NCI-H1092 treated with DMSO at 0.1 percent for 48 hours (cell line): ENCODE results near the gene CDK14.

ENCODE experiments used
- DNase-seq: peaks from one replicate; lab custom pipeline; 2025; lab: John Stamatoyannopoulos, UW

Gene CDK14

GRCh38 chr7:90951986-90952954 is 356.1 kb downstream of the CDK14 start:
- peak; percentile 72 for DNase-seq

DNA sequence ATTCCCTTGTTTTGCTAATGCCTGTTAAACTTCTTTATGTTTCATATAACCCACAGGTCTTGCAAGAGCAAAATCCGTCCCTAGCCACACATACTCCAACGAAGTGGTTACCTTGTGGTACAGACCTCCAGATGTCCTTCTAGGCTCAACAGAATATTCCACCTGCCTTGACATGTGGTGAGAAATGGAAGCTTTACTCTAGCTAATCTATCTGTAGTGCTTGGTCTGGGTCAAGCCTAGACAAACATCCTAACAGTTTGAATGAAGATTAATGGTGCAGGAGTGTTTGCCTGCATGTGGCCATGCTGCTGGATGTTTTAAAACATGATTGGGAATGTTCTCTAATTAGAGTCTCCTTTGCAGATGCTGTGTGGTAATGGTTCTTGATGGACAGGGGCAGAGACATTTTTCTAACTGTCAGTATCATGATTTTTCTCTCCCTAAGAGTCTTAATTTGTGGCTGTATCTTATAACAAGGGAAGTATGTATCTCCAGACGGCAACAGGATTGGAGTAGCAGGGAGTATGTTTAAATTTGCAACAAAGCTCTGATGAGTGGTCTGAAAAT is 359.6 kb downstream of the CDK14 start:
- peak; percentile 98 for DNase-seq

GRCh38 chr7:90957883-90958282 is 361.8 kb downstream of the CDK14 start:
- DNase-seq, result peak; percentile 74

DNA sequence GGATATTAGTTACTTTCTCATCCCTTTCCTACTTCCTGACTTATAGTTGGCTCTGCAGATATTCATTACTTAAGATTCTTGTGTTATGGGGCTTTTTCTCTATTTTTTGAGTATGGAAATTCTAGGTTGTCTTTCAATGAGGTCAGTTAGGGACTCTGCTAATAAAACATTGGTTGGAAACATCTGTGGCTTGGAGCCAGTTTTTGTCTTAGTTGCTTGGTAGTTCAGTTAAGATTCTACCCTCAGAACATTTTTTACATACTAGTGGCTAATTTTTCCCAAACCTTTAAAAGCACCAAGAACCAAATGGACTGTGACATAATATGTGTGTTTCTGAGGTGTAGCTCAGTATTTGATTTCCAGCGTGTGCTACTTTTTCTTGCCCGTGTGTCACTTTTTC is 362.5 kb downstream of the CDK14 start:
- no peak for DNase-seq

GRCh38 chr7:90961037-90961725 is 365.1 kb downstream of the CDK14 start:
- no peak for DNase-seq

- DNase-seq, result no peak
Measured at GRCh38 chr7:90965211-90965610, 369.1 kb downstream of the CDK14 start.

DNA sequence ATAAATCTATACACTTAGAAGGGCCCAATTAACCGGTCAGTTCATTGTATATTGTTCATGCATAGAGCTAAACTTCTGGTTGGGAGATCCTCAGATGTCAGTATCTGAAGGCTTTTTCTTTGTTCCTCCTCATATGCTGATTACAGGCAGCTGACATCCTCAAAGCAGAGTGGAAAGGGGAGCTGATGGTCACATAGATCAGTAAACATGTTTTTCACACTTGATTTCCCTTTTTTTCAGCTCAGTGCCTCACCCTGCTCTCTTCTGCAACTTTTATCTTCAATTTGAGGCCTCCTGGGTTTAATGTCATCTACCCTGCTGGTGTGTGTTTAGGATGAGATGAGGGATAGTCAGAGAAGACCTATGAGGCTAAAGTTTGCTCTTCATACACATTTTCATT is 370.2 kb downstream of the CDK14 start:
- DNase-seq, result no peak

- DNase-seq, result no peak
Measured at GRCh38 chr7:90968871-90969270, 372.8 kb downstream of the CDK14 start.

- DNase-seq, result no peak
Measured at GRCh38 chr7:90972906-90973550, 376.9 kb downstream of the CDK14 start.

- no peak for DNase-seq
Measured at GRCh38 chr7:90977056-90977455, 380.9 kb downstream of the CDK14 start.

GRCh38 chr7:90980545-90980944 is 384.4 kb downstream of the CDK14 start:
- no peak for DNase-seq

- no peak for DNase-seq
Measured at GRCh38 chr7:90982228-90982627, 386.1 kb downstream of the CDK14 start.

DNA sequence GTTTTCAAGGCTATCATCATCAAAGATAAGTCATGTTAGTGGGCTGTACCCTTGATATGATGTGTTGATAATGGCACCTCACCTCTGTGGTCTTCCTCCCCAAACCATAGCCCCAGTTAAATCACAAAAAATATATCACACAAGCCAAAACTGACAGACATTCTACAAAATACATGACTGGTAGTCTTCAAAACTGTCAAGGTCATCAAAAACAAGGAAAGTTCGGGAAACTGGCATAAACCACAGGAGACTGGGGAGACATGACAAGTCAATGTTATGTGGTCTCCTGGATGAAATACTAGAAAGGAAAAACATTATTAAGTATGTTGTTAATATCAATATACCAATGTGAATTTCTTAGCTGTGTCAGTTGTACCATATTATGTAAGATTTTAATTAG is 388.6 kb downstream of the CDK14 start:
- DNase-seq, result no peak

GRCh38 chr7:90988516-90988915 is 392.4 kb downstream of the CDK14 start:
- DNase-seq, result peak; percentile 95

- peak; percentile 80 for DNase-seq
Measured at GRCh38 chr7:90988996-90989765, 393.1 kb downstream of the CDK14 start.

DNA sequence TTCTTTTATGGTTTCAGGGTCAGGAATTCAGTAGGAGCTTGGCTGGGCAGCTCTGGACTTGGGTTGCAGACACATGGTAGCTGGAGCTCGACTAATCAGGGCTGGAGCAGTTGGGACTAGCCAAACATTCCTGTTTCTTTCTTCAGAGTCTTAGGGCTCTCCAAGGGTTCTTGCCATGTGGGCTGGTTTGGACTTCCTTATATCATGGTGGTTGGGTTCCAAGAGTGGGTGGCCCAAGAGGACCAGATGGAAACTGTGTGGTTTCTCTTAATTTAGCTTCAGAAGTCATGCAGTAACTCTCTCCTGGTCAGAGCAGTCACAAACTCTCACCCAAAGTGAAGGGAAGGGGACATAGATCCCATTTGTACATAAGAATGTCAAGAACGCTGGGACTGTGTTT is 398.0 kb downstream of the CDK14 start:
- no peak for DNase-seq

GRCh38 chr7:90994601-90995000 is 398.5 kb downstream of the CDK14 start:
- DNase-seq, result no peak

GRCh38 chr7:90995996-90996395 is 399.9 kb downstream of the CDK14 start:
- DNase-seq, result no peak

DNA sequence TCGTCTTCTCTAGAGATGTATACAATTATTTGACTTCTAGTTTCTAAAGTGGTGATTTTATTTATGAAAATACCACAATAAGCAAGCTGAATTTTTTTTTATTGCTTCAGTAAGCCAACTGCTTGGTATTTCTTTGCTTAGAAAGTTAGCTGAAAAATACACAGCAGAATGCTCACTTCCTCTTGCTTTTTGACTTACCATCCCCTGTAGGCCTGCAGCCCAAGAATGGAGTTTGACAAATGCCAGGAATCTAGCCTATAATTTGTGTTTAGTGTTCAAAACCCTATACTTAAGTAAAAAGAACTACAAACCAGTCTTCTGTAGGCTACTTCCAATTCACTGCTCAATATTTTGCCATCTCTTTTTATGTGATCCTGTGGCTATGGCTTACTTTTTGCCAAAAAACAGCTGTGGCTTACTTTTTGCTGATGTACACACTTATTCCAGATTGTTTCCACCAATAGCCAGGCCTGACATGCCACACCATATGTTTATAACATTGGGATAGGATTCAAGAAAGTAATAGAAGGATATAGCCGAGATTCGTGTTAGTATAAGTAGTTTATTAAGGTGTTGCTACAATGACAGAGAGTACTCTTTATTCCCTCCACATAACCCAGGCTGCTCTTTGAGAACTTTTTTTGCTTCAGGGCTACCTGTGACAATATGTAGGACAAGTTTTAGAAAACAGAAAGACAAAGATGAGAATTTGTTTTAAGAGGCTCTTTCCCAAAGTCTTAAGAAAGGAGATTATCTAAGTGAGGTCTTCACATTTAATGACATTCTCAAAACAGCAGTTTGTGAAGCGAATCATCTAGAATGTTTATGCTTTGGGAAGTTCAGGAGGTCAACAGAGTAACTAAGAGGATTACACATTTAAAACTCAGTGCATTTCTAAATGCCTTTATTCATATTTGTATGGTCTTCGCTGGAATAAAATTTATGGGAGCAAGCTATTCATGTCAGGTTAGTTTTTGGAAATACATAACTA is 404.2 kb downstream of the CDK14 start:
- DNase-seq, result no peak

DNA sequence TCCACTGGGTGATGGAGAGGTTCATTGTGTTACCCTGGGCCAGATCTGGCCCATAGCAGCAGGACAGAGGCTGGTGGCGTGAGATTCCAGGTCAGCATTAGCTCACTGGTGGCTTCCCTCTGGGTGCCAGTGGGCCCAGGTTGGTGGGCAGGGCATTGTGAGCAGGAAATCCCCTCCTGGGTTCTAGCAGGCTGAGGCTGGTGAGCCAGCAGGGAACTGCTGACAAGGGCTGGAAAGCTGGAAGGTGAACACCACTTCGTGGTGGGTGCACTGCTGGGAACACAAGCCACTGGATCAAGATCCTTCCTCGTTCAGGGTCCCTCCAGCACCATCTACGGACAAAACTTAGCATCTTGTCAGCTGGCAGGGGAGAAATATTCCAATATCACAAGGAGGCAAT is 408.9 kb downstream of the CDK14 start:
- DNase-seq, result no peak
